ENCODE measurements around the gene CCDC61.
A peak's percentile ranks its signal among the peaks of the same experiment; 100 is the strongest.

The CCDC61 gene

GRCh38 chr19:46020819-46021125 is 25.5 kb downstream of the CCDC61 start:
- peak in 1 of 2 donors; percentile 49 for DNase-seq
- no peak overlapping the region for H3K27ac ChIP-seq
- H3K9me3 ChIP-seq, result no peaks in the 10 kb centered on the region
- no peaks in the 10 kb centered on the region for H3K36me3 ChIP-seq
- H3K27me3 ChIP-seq, result peaks cover 0 to 26% of the 10 kb centered on the region in 2 donors
- H3K4me3 ChIP-seq, result no peak overlapping the region
- intact Hi-C loops (cut with DNase I; ENCODE audit: low total_unique reads), result no loop called here
- TF ChIP-seq CTCF (IDR thresholded peaks at IDR 0.05), result no peak
- H3K4me1 ChIP-seq, result peaks cover 0 to 14% (median 8%) of the 10 kb centered on the region in 4 donors

GRCh38 chr19:46021531-46022041 is 26.3 kb downstream of the CCDC61 start:
- no peaks in the 10 kb centered on the region for H3K36me3 ChIP-seq
- H3K4me1 ChIP-seq, result peaks cover 0 to 7% (median 2%) of the 10 kb centered on the region in 4 donors
- H3K9me3 ChIP-seq, result no peaks in the 10 kb centered on the region
- no peak overlapping the region for H3K4me3 ChIP-seq
- peak in 1 of 2 donors; percentile 54 for DNase-seq
- H3K27ac ChIP-seq, result no peak overlapping the region
- H3K27me3 ChIP-seq, result peaks cover 0 to 25% of the 10 kb centered on the region in 2 donors
- intact Hi-C loops (cut with DNase I; ENCODE audit: low total_unique reads), result no loop called here
- TF ChIP-seq CTCF (IDR thresholded peaks at IDR 0.05), result no peak

- peaks cover 0 to 25% of the 10 kb centered on the region in 2 donors for H3K27me3 ChIP-seq
- intact Hi-C loops (cut with DNase I; ENCODE audit: low total_unique reads), result no loop called here
- no peak for TF ChIP-seq CTCF (IDR thresholded peaks at IDR 0.05)
These were observed 26.8 kb downstream of the CCDC61 start for GRCh38 chr19:46022061-46022430.

GRCh38 chr19:46022431-46023310 is 27.4 kb downstream of the CCDC61 start, which contains the start of gene PGLYRP1:
Gene PGLYRP1 (minus strand): TSS chr19:46023053. CDS start chr19:46023021, 32 bp downstream.
- Histone ChIP-seq H3K4me3 (no peak within 1 kb of the TSS), H3K4me1 (no peaks in the 10 kb centered on the region), H3K27me3 (peaks cover 0 to 25% of the 10 kb centered on the region in 2 donors), H3K9me3 (no peaks in the 10 kb centered on the region), H3K27ac (no peak within 1 kb of the TSS), H3K36me3 (no peaks in the 10 kb centered on the region)
- DNase-seq, result peak in 1 of 2 donors; percentile 61
- TF ChIP-seq CTCF (IDR thresholded peaks at IDR 0.05), result no peak
- intact Hi-C loops (cut with DNase I; ENCODE audit: low total_unique reads), result no loop called here

More at GRCh38 chr19:46022061-46022430, 26.8 kb downstream of the CCDC61 start:
- Histone ChIP-seq H3K4me3 (no peak overlapping the region), H3K27ac (no peak overlapping the region), H3K9me3 (no peaks in the 10 kb centered on the region), H3K4me1 (peaks cover 0 to 4% (median under 1%) of the 10 kb centered on the region in 4 donors), H3K36me3 (no peaks in the 10 kb centered on the region)
- no peak for DNase-seq

- Histone ChIP-seq H3K9me3 (no peaks in the 10 kb centered on the region), H3K27me3 (peaks cover 0 to 29% of the 10 kb centered on the region in 2 donors), H3K27ac (no peak overlapping the region), H3K36me3 (no peaks in the 10 kb centered on the region), H3K4me3 (no peak overlapping the region), H3K4me1 (no peaks in the 10 kb centered on the region)
- no peak for DNase-seq
- intact Hi-C loops (cut with DNase I; ENCODE audit: low total_unique reads), result no loop called here
- no peak for TF ChIP-seq CTCF (IDR thresholded peaks at IDR 0.05)
These were observed 28.1 kb downstream of the CCDC61 start for GRCh38 chr19:46023311-46023779.

Measured in tibial artery (tissue), 4 donors.